Stimulated activated CD8-positive, alpha-beta memory T cell treated with anti-CD3 and anti-CD28 coated beads, Interleukin-12 subunit alpha, Interleukin-12 subunit beta, amount 100 ng/mL, for 1 hour (primary cell): ENCODE measurements around the gene ARAF.
"Not testable (repeated sequence)": the region's sequence is repeated elsewhere in the genome, so short reads cannot be mapped to it uniquely, and the experiment has no call there.

Source experiments
- DNase-seq: peaks from one replicate; pipeline ENCODE4 v3.0.0-alpha.2; 2020; ENCODE audit warnings: low read depth

The ARAF gene

GRCh38 chrX:47586043-47586787 is 25.2 kb downstream of the ARAF start:
- DNase-seq: no peak

- DNase-seq: no peak
Observed at GRCh38 chrX:47587091-47587891, 26.3 kb downstream of the ARAF start.

GRCh38 chrX:47587906-47588735 is 27.1 kb downstream of the ARAF start:
- DNase-seq: no peak

GRCh38 chrX:47590984-47591383 is 30.0 kb downstream of the ARAF start:
- no peak for DNase-seq

- no peak for DNase-seq
Observed at GRCh38 chrX:47593522-47593921, 32.5 kb downstream of the ARAF start.

- no peak for DNase-seq
Observed at GRCh38 chrX:47595716-47596251, 34.8 kb downstream of the ARAF start.

- no peak for DNase-seq
Observed at GRCh38 chrX:47596256-47596655, 35.3 kb downstream of the ARAF start.

GRCh38 chrX:47597222-47597621 is 36.2 kb downstream of the ARAF start:
- no peak for DNase-seq

- DNase-seq: not testable (repeated sequence)
Observed at GRCh38 chrX:47603125-47603524, 42.1 kb downstream of the ARAF start.

- DNase-seq: no peak
Observed at GRCh38 chrX:47605024-47605423, 44.0 kb downstream of the ARAF start.

GRCh38 chrX:47607091-47607490 is 46.1 kb downstream of the ARAF start:
- no peak for DNase-seq

- no peak for DNase-seq
Observed at GRCh38 chrX:47608130-47608810, 47.3 kb downstream of the ARAF start.

GRCh38 chrX:47610511-47610910 is 49.5 kb downstream of the ARAF start:
- no peak for DNase-seq

- DNase-seq: no peak
Observed at GRCh38 chrX:47611489-47611888, 50.5 kb downstream of the ARAF start.

GRCh38 chrX:47611926-47612325 is 50.9 kb downstream of the ARAF start:
- DNase-seq: no peak

- no peak for DNase-seq
Observed at GRCh38 chrX:47612418-47612817, 51.4 kb downstream of the ARAF start.

- no peak for DNase-seq
Observed at GRCh38 chrX:47613082-47613481, 52.1 kb downstream of the ARAF start.

GRCh38 chrX:47614618-47615017 is 53.6 kb downstream of the ARAF start:
- no peak for DNase-seq

GRCh38 chrX:47618923-47619485 is 58.0 kb downstream of the ARAF start:
- DNase-seq: no peak

GRCh38 chrX:47619486-47620302 is 58.7 kb downstream of the ARAF start, which contains the start of gene SYN1:
Gene SYN1 (minus strand): TSS chrX:47619857. CDS start chrX:47619728, 129 bp downstream.
- peak; percentile 59 for DNase-seq
